ENCODE data around the gene HNRNPH2.

- TF ChIP-seq CTCF (IDR thresholded peaks at IDR 0.05; ENCODE audit: low read depth, low read length), result no peak
- TF ChIP-seq MYC (IDR thresholded peaks at IDR 0.05; ENCODE audit: low read depth, low read length), result no peak
- TF ChIP-seq MAX (IDR thresholded peaks at IDR 0.05; ENCODE audit: low read depth, low read length), result no peak
- TF ChIP-seq POLR2A (IDR thresholded peaks at IDR 0.05; ENCODE audit: extremely low read depth, insufficient read length), result no peak
Measured at GRCh38 chrX:101417981-101418841, 10.2 kb downstream of the HNRNPH2 start.
